Stimulated activated CD8-positive, alpha-beta memory T cell treated with anti-CD3 and anti-CD28 coated beads, Interleukin-7, amount 100 ng/mL, for 1 hour (primary cell): ENCODE measurements around the gene CCDC8.
"Not testable (repeated sequence)": the region's sequence is repeated elsewhere in the genome, so short reads cannot be mapped to it uniquely, and the experiment has no call there.

Experiments
- DNase-seq, 2 donors: peaks; one replicate each; pipeline ENCODE4 v3.0.0-alpha.2; 2020; ENCODE audit warnings: low read depth in 2 of 2

Gene CCDC8

DNA sequence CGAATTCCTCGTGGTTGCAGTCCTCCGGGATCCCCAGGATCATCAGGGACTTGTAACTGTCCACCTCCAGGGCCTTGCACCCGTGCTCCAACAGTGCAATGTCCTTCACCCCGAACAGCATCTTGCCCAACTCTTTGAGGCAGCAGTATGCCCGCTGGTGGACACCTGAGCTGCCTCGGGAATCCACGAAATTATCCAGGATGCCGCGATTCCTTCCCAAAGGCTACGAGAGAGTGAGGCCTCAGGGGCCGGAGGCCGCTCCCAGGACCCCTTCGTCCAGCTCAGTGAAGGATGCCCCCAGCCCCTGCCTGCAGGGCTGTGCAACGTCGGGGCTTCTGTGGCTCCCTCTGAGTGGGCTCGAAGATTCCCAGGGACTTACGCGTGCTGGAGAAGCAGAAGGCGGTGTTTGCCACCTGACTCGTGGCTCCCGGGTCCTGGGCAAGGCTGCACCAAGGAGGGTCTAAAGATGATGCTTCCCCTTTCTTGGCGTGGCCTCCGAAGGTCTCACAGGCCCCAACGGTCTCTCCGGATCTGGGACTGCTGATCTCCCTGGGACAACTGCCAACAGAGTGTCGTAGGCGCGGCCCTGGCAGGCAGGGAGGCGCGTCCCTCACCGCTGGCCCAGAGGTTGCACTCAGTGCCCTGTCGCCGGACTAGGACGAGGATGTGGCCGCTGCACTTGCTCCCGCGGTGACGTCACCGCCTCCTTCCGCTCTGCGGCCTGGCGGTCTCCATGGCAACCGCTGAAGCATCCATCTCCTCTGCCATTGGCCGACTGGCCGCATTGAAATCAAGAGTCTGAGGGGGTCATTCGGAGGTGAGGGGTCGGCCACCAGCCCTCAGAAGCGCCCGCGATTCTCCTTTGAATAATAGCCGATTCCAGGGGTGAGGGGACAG is 15.1 kb upstream of the CCDC8 start, which contains the start of gene PNMA8C:
Gene PNMA8C, minus strand, starts transcription at position 698 of the 897 bp plus-strand sequence. Its CDS starts 577 bp downstream, at position 121.
- DNase-seq, result peak in 1 of 2 donors; percentile 14

- DNase-seq, result no peak
These were observed 14.2 kb upstream of the CCDC8 start for GRCh38 chr19:46427518-46428045.

DNA sequence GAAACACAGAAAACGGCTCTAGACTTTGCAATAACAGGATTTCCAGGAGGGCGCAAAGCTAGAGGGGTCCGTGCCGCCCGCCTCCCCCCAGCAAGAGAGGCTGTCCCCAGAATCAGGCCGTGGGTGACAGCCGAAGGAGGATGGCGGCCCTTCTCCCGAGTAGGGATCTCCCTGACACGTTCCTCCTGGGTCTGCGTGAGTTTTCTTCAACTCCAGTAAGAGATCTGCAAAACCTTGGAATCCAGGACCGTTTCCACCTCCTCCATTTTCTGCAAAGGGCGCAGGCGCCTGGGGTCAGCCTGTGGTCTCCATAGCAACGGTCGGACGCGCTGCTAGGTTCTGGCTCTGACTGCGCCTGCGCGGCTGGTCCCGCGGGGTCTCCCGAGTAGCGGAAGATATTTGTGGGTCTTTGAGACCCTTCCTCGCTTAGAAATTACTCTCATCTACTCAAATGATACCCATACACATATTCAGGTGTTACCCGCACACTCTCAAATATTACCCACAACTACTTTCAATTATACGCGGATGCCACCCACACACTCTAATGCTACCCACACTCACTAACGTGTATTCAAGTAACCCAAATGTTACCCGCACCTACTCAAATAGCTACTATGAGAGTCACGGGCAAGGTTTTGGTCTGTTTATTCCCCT is 13.3 kb upstream of the CCDC8 start:
- DNase-seq, result no peak

DNA sequence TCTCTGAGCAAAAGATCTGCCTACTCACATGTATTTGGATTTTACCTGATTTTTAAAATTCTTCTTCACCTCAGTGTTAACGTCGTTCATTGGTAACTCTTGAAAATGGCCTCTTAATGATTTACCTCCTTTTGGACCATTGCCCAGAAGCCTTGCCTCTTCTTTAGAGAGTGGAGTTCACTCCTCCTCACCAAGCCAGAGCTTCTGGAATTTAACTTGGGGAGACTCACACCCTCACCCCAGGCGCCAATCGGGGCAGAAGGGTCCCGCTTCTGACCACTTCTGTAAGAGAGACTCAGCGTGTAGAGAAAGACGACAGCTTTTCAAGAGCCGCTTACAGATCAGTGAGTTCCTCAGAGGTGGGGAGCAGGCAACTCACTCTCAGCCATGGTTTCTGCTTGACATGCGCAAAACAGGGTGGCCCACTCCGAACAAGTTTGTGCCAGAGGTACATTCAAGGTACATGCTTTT is 12.7 kb upstream of the CCDC8 start:
- DNase-seq, result no peak

- DNase-seq, result no peak
These were observed 9.8 kb upstream of the CCDC8 start for GRCh38 chr19:46423188-46423587.

DNA sequence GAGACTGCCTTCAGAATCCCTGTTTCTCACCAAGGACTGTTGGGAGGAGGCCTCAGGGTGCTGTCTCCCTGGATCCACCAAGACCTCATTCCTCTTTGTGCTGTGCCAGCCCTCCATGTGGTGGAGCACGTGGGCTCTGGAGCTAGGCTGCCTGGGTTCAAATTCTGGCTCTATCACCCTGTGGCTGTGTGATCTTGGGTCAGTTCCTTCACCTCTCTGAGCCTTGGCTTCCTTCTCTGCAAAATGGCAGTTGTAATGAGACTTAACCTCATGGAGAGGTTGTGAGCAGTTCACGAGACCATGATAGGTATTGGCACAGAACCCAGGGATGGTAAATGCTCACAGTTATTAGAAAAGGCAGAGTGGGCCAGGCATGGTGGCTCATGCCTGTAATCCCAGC is 9.0 kb upstream of the CCDC8 start:
- DNase-seq, result no peak

- DNase-seq, result no peak
These were observed 6.7 kb upstream of the CCDC8 start for GRCh38 chr19:46420056-46420455.

DNA sequence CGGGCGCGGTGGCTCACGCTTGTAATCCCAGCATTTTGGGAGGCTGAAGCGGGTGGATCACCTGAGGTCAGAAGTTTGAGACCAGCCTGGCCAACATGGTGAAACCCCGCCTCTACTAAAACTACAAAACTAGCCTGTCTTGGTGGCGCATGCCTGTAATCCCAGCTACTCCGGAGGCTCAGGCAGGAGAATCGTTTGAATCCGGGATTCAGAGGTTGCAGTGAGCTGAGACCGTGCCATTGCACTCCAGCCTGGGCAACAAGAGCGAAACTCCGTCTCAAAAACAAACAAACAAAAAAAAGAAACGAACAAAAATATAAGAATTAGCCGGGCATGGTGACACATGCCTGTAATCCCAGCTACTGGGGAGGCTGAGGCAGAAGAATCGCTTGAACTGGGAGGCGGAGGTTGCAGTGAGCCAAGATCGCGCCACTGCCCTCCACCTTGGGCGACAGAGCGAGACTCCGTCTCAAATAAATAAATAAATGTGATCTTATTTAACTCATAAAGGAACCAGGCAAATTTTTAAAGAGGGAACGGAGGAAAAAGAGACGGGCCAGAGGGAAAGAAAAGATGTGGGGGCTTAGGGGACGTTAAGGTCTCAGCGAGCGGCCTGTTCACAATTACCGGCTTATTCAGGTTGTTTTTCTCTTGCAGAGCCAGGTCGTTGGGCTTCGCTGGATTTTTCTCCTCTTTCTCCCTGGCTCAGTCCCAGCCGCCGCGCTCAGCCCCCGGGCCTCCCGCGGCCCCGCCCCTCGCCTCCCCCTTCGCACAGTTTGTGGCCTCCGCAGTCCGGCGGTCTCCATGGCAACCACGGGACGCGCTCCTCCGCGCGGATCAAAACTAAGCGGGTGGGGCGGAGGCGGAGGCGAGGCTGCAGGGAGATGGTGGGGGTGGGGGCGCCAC is 2.7 kb upstream of the CCDC8 start:
- not testable (repeated sequence) for DNase-seq

- DNase-seq, result not testable (repeated sequence)
These were observed 1.5 kb upstream of the CCDC8 start for GRCh38 chr19:46414899-46415298.

- no peak for DNase-seq
These were observed 608 bp downstream of the CCDC8 start for GRCh38 chr19:46412650-46413261.

DNA sequence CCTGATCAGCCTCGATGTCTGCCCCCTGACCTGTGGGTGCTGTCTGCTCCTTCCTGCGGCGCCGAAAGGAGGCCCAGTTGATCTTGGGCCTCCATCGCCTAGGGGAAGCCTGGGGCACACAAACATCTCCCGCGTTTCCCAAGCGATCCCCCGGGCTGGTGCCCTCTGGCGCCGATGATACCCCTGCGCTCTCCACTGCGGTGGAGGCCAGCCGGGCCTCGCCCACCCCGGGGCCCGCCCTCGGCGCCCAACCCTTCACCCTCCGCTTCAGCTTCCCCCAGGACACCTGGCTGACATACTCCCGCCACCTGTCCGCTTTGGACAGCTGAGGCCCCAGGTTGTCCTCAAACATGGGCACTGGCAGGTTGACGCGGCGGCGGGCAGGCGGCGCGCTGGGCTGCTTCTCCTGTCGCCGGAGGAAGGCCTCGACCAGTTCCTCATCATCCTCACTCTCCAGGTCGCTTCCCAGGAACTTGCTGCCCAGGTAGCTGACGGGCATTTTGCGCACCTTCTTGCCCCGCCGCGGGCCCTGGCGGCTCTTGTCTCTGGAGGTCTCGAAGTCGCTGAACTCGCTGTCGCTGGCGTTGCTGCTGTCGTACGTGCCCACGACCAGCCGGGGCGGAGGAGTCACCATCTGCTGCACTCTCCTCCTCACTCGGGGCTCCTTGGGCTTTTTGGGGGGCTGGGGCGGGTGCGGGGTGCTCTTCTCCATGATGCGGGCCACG is 1.3 kb downstream of the CCDC8 start:
- no peak for DNase-seq

DNA sequence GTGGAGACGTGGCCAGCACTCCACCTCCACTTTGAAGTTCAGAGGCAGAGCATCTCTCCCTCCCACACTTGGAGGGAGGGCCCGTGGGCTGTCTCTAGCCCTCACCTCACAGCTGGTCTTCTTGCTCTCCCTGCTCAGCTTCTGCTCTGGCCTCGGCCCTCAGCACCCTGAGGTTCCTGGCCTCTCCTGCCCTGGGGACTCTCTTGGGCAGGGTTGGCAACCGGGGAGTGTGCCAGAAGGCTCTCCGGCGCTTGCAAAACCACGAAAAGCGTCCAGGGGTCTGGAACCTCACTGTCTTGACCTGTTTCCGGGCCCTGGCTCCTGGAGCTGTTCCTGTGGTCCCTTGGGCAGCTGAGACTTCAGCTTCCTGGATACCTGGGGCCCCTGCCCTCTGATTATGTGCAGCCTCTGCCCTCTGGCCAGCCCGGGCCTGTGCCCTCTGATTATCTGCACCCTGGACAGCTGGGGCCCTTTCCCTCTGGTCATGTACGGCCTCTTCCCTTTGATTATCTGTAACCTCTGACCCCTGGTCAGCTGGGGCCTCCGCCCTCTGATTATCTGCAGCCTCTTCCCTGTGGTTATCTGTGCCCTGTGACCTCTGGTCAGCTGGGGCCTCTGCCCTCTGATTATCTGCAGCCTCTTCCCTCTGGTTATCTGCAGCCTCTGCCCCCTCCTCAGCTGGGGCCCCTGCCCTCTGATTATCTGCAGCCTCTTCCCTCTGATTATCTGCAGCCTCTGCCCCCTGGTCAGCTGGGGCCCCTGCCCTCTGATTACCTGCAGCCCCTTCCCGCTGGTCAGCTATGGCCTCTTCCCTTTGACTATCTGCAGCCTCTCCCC is 2.1 kb downstream of the CCDC8 start:
- DNase-seq, result no peak

DNA sequence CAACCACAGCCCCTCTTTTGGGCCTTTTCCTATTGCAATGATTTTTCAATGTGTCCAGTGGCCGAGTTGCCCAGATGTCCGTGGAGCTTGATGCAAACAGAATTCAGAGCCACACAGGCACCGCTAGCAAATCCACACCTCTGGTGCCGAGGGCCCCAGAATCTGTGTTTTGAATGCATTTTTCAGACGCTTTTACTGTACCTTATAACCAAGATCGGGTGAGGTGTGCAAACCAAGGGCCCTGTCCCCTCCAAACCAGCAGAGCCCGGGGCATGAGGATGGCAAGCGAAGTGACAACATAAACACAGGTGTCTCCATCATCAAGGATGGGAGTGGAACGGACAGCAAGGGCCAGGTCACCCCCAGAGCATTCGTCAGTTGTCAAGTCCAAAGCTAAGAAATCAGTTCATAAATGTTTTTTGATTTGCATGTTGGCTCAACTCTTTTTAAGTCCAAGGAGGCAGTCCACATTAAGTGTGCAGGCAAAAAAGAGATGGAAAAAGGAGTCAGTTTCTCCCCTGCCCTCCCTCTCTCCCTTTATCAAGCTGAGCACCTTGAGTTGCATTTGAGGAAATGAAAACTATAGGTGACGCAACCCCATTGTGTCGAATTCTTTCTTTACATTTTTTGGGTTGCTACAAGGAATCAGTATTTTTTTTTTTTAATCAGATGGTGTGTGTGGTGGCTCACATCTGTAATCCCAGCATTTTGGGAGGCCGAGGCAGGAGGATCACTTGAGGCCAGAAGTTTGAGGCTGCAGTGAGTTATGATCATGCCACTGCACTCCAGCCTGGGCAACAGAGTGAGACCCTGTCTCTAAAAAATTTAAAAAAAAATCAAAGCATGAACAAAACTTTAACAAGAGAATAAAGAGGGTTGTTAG is 2.9 kb downstream of the CCDC8 start:
- DNase-seq, result no peak

- no peak for DNase-seq
These were observed 4.2 kb downstream of the CCDC8 start for GRCh38 chr19:46409191-46409590.

DNA sequence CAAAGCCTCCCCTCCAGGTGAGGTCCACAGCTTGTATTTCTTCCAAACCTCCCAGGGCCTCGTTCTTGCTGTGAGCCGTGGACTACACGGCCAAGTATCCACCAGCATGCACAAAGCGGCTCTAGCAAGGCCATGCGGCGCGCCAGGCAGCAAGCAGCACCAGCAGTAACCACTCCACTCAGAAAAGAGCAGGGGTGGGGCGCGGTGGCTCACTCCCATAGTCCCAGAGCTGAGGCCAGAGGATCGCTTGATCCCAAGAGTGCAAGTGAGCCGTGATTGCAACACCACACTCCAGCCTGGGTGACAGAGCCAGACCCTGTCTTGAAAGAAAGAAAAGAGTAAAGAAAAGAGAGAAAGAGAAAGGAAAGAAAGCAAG is 4.7 kb downstream of the CCDC8 start:
- DNase-seq, result no peak

DNA sequence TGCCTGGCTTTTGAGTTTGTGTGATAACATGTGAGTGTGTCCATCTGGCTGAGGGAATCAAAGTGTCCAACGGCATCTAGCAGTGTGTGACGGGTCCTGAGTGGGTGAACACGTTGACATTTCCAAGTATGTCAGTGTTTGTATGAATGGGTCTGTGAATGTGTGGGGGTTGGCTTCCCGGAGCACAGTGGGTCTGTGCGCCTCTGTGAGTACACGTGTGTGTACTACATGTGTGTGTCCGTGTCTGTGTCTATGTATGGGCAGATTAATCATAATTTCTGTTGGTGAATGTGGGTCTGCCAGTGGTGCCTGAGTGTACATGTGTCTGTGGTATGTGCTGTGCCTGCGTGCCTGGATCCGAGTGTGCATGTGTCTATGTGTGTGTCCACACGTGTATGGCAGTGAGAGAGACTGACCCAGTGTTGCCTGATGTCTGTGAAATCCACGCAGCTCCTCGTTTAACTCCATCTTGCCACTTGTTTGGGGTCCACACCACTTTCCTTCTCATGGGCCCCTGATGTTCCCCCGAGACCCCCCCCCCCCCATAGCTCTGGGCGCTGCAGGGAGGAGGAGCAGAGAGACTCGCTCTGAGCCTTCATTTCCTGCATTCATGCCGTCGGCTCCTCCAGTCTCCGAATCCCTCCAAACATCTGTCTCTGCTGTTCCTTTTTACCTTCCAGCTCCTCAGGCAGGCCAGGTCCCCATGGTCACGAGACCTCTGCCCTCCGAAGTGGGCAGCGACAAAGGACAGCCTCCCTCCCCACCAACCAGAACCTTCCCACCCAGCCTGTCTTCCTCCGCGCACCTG is 5.3 kb downstream of the CCDC8 start:
- no peak for DNase-seq

DNA sequence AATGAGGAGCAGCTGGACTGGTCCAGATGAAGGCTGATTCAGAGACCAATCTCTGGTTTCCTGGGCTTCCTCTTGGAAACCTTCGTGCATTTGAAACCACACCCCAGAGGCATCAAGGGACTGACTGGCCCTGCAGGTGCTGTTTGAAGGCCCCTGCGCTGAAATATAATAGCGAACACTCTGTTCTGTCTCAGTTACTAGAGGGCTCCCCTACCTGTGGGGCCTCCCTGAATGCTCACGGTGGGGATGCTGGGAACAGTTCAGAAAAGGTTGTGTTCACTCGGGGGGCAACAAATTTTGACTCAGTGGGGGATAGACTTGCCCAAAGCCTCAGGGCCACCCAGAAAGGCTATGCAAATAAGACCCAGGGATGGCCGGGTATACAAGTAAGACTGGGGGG is 6.4 kb downstream of the CCDC8 start:
- no peak for DNase-seq
